Measurements from ENCODE around the gene CGN.

CGN gene

GRCh38 chr1:151472856-151473731 lies 38.1 kb upstream of the CGN start:
- H3K23ac ChIP-seq (ENCODE audit: low read depth, low read length, poor library complexity): no peak overlapping the region
- no peak overlapping the region for H3K14ac ChIP-seq (ENCODE audit: low read length)
- H3K79me1 ChIP-seq (ENCODE audit: low read depth, low read length): no peaks in the 10 kb centered on the region
- no peak overlapping the region for H2BK15ac ChIP-seq (ENCODE audit: low read length)
- H3K36me3 ChIP-seq (replicated peaks in 1 of 2; ENCODE audit: control insufficient read depth in 2 of 2, insufficient read depth in 2 of 2, low read length in 2 of 2): no peaks in the 10 kb centered on the region
- peak overlapping the region in 1 of 2 donors; percentile 73 for H3K4me3 ChIP-seq (ENCODE audit: low read length in 2 of 2)
- H3K4me2 ChIP-seq (ENCODE audit: insufficient read depth, low read length, poor library complexity, severe bottlenecking): no peak overlapping the region
- peak; percentile 56 for DNase-seq (ENCODE audit: low spot score)
- H2BK120ac ChIP-seq (ENCODE audit: low read depth, low read length): no peak overlapping the region
- no peak overlapping the region for H3K27ac ChIP-seq (replicated peaks; ENCODE audit: low read length)
- no peak overlapping the region for H2AK5ac ChIP-seq (ENCODE audit: low read depth, low read length)
- peak overlapping the region; percentile 89 for H3K18ac ChIP-seq (ENCODE audit: low read length)
- H2BK5ac ChIP-seq (ENCODE audit: low read length): no peak overlapping the region
- WGBS, 2 donors (ENCODE audit: extremely low coverage in 2 of 2, insufficient read length in 2 of 2, insufficient replicate concordance in 1 of 2): no CpG with 5 or more reads among the region's 36 CpGs
- H4K8ac ChIP-seq (ENCODE audit: low read depth, low read length): no peak overlapping the region
- no peaks in the 10 kb centered on the region for H3K4me1 ChIP-seq (ENCODE audit: control insufficient read depth in 2 of 2, insufficient read depth in 1 of 2, low read depth in 1 of 2, low read length in 2 of 2)
- H3K4ac ChIP-seq (ENCODE audit: low read length): no peak overlapping the region
- H2AFZ ChIP-seq (ENCODE audit: low read length): peak overlapping the region; percentile 67
- no peak overlapping the region for H2BK12ac ChIP-seq (ENCODE audit: low read length)
- H3K9ac ChIP-seq (ENCODE audit: low read depth, low read length, poor library complexity): peak overlapping the region; percentile 76
- no peak overlapping the region for H4K91ac ChIP-seq (ENCODE audit: low read depth, low read length, poor library complexity)
- H3K9me3 ChIP-seq (replicated peaks in 1 of 2; ENCODE audit: control insufficient read depth in 2 of 2, insufficient read depth in 1 of 2, low read depth in 1 of 2, low read length in 2 of 2): no peaks in the 10 kb centered on the region
- no peaks in the 10 kb centered on the region for H3K27me3 ChIP-seq (ENCODE audit: control insufficient read depth in 3 of 3, insufficient read depth in 3 of 3, low read depth in 1 of 3, low read length in 3 of 3)

DNA sequence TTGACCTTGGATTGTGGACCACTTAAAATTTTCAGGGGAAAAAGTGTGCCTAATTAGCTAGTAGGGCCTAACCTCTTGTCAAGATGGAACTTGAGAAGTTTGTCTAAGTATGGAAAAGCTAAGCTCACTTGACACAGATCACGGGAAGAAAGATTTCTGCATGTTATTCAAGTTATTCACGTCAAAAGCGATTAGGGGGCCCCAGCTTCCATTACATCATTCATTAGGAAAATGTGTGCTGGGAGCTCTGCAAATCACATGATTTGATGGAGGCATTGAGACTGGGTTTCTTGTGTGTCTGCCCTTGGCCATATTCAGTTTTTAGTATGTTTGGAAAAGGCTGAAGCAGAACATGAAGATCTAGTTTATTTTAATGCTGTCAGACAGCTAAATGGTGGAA lies 36.4 kb upstream of the CGN start:
- DNase-seq (ENCODE audit: low spot score): no peak
- Histone ChIP-seq H3K4ac (ENCODE audit: low read length) (no peak overlapping the region), H4K8ac (ENCODE audit: low read depth, low read length) (no peak overlapping the region), H3K27ac (replicated peaks; ENCODE audit: low read length) (no peak overlapping the region), H3K9ac (ENCODE audit: low read depth, low read length, poor library complexity) (no peak overlapping the region), H3K18ac (ENCODE audit: low read length) (no peak overlapping the region), H4K91ac (ENCODE audit: low read depth, low read length, poor library complexity) (no peak overlapping the region), H2BK15ac (ENCODE audit: low read length) (no peak overlapping the region), H2AK5ac (ENCODE audit: low read depth, low read length) (no peak overlapping the region), H3K36me3 (replicated peaks in 1 of 2; ENCODE audit: control insufficient read depth in 2 of 2, insufficient read depth in 2 of 2, low read length in 2 of 2) (no peaks in the 10 kb centered on the region), H2BK5ac (ENCODE audit: low read length) (no peak overlapping the region), H3K27me3 (ENCODE audit: control insufficient read depth in 3 of 3, insufficient read depth in 3 of 3, low read depth in 1 of 3, low read length in 3 of 3) (peaks cover 0 to 2% (median 0%) of the 10 kb centered on the region in 3 experiments), H2BK12ac (ENCODE audit: low read length) (no peak overlapping the region), H3K23ac (ENCODE audit: low read depth, low read length, poor library complexity) (no peak overlapping the region), H3K4me3 (ENCODE audit: low read length in 2 of 2) (no peak overlapping the region), H2AFZ (ENCODE audit: low read length) (peak overlapping the region; percentile 69), H3K4me2 (ENCODE audit: insufficient read depth, low read length, poor library complexity, severe bottlenecking) (no peak overlapping the region), H3K79me1 (ENCODE audit: low read depth, low read length) (no peaks in the 10 kb centered on the region), H2BK120ac (ENCODE audit: low read depth, low read length) (no peak overlapping the region), H3K4me1 (ENCODE audit: control insufficient read depth in 2 of 2, insufficient read depth in 1 of 2, low read depth in 1 of 2, low read length in 2 of 2) (no peaks in the 10 kb centered on the region), H3K9me3 (replicated peaks in 1 of 2; ENCODE audit: control insufficient read depth in 2 of 2, insufficient read depth in 1 of 2, low read depth in 1 of 2, low read length in 2 of 2) (no peaks in the 10 kb centered on the region), H3K14ac (ENCODE audit: low read length) (no peak overlapping the region)
- WGBS, 2 donors (ENCODE audit: extremely low coverage in 2 of 2, insufficient read length in 2 of 2, insufficient replicate concordance in 1 of 2): no CpG with 5 or more reads among the region's 3 CpGs

- no peak overlapping the region for H2BK120ac ChIP-seq (ENCODE audit: low read depth, low read length)
- H3K9me3 ChIP-seq (replicated peaks in 1 of 2; ENCODE audit: control insufficient read depth in 2 of 2, insufficient read depth in 1 of 2, low read depth in 1 of 2, low read length in 2 of 2): no peaks in the 10 kb centered on the region
- DNase-seq (ENCODE audit: low spot score): no peak
- H2AK5ac ChIP-seq (ENCODE audit: low read depth, low read length): no peak overlapping the region
- peak overlapping the region; percentile 69 for H2AFZ ChIP-seq (ENCODE audit: low read length)
- H3K4me1 ChIP-seq (ENCODE audit: control insufficient read depth in 2 of 2, insufficient read depth in 1 of 2, low read depth in 1 of 2, low read length in 2 of 2): no peaks in the 10 kb centered on the region
- no peak overlapping the region for H2BK15ac ChIP-seq (ENCODE audit: low read length)
- H3K4me2 ChIP-seq (ENCODE audit: insufficient read depth, low read length, poor library complexity, severe bottlenecking): no peak overlapping the region
- H3K18ac ChIP-seq (ENCODE audit: low read length): no peak overlapping the region
- no CpG with 5 or more reads among the region's 1 CpG for WGBS, 2 donors (ENCODE audit: extremely low coverage in 2 of 2, insufficient read length in 2 of 2, insufficient replicate concordance in 1 of 2)
- H4K8ac ChIP-seq (ENCODE audit: low read depth, low read length): no peak overlapping the region
- H4K91ac ChIP-seq (ENCODE audit: low read depth, low read length, poor library complexity): no peak overlapping the region
- H3K23ac ChIP-seq (ENCODE audit: low read depth, low read length, poor library complexity): no peak overlapping the region
- no peak overlapping the region for H3K4me3 ChIP-seq (ENCODE audit: low read length in 2 of 2)
- no peak overlapping the region for H3K9ac ChIP-seq (ENCODE audit: low read depth, low read length, poor library complexity)
- H3K27me3 ChIP-seq (ENCODE audit: control insufficient read depth in 3 of 3, insufficient read depth in 3 of 3, low read depth in 1 of 3, low read length in 3 of 3): peaks cover 0 to 2% (median 0%) of the 10 kb centered on the region in 3 experiments
- no peak overlapping the region for H2BK5ac ChIP-seq (ENCODE audit: low read length)
- no peak overlapping the region for H2BK12ac ChIP-seq (ENCODE audit: low read length)
- no peak overlapping the region for H3K4ac ChIP-seq (ENCODE audit: low read length)
- H3K27ac ChIP-seq (replicated peaks; ENCODE audit: low read length): no peak overlapping the region
- H3K14ac ChIP-seq (ENCODE audit: low read length): no peak overlapping the region
- H3K79me1 ChIP-seq (ENCODE audit: low read depth, low read length): no peaks in the 10 kb centered on the region
- no peaks in the 10 kb centered on the region for H3K36me3 ChIP-seq (replicated peaks in 1 of 2; ENCODE audit: control insufficient read depth in 2 of 2, insufficient read depth in 2 of 2, low read length in 2 of 2)
Observed at GRCh38 chr1:151475175-151475574, 36.0 kb upstream of the CGN start.

- Histone ChIP-seq H3K27me3 (ENCODE audit: control insufficient read depth in 3 of 3, insufficient read depth in 3 of 3, low read depth in 1 of 3, low read length in 3 of 3) (peaks cover 0 to 2% (median 0%) of the 10 kb centered on the region in 3 experiments), H3K14ac (ENCODE audit: low read length) (no peak overlapping the region), H3K18ac (ENCODE audit: low read length) (no peak overlapping the region), H2AFZ (ENCODE audit: low read length) (peak overlapping the region; percentile 56), H2BK5ac (ENCODE audit: low read length) (no peak overlapping the region), H3K27ac (replicated peaks; ENCODE audit: low read length) (no peak overlapping the region), H3K9me3 (replicated peaks in 1 of 2; ENCODE audit: control insufficient read depth in 2 of 2, insufficient read depth in 1 of 2, low read depth in 1 of 2, low read length in 2 of 2) (no peaks in the 10 kb centered on the region), H3K23ac (ENCODE audit: low read depth, low read length, poor library complexity) (no peak overlapping the region), H4K8ac (ENCODE audit: low read depth, low read length) (no peak overlapping the region), H3K9ac (ENCODE audit: low read depth, low read length, poor library complexity) (no peak overlapping the region), H3K36me3 (replicated peaks in 1 of 2; ENCODE audit: control insufficient read depth in 2 of 2, insufficient read depth in 2 of 2, low read length in 2 of 2) (no peaks in the 10 kb centered on the region), H2AK5ac (ENCODE audit: low read depth, low read length) (no peak overlapping the region), H4K91ac (ENCODE audit: low read depth, low read length, poor library complexity) (no peak overlapping the region), H2BK12ac (ENCODE audit: low read length) (no peak overlapping the region), H3K4ac (ENCODE audit: low read length) (no peak overlapping the region), H3K4me1 (ENCODE audit: control insufficient read depth in 2 of 2, insufficient read depth in 1 of 2, low read depth in 1 of 2, low read length in 2 of 2) (no peaks in the 10 kb centered on the region), H3K4me2 (ENCODE audit: insufficient read depth, low read length, poor library complexity, severe bottlenecking) (no peak overlapping the region), H2BK15ac (ENCODE audit: low read length) (no peak overlapping the region), H3K79me1 (ENCODE audit: low read depth, low read length) (no peaks in the 10 kb centered on the region), H2BK120ac (ENCODE audit: low read depth, low read length) (no peak overlapping the region), H3K4me3 (ENCODE audit: low read length in 2 of 2) (no peak overlapping the region)
- no peak for DNase-seq (ENCODE audit: low spot score)
- WGBS, 2 donors (ENCODE audit: extremely low coverage in 2 of 2, insufficient read length in 2 of 2, insufficient replicate concordance in 1 of 2): no CpG with 5 or more reads among the region's 6 CpGs
Observed at GRCh38 chr1:151476083-151476482, 35.1 kb upstream of the CGN start.
